ENCODE data around the gene OXTR.
"Not testable (repeated sequence)": the region's sequence is repeated elsewhere in the genome, so short reads cannot be mapped to it uniquely, and the experiment has no call there.

The OXTR gene

DNA sequence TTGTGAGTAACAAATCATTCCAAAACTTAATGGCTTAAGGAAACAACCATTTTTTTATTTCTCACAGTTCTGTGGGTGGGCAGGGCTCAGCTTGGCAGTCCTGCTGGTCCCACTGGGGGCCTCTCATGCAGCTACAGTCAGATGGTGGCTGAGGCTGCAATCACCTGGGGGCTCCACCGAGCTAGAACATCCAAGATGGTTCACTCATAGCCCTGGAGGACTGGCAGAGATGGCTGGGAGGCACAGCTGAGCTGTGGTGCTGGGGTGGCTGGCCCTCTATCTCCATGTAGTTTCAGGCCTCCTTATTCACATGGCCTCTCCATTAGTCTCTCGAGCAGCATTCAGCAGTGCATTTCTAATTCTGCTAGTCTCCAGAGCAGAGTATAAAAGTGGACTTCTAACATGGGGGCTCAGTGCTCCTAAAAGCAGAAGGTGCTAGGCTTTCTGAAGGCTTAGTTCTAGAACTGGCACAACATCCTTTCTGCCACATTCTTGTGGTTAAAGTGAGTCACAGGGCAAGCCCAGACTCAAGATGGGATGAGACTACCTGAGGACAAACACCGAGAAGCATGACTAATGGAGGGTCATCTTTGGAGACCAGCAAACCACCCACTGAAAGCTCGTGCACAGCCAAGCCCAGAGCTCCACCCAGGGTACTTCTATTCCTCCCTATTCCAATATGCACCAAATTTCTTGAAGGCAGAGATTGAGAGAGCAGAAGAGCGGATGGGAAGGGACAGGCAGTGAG, 29.5 kb downstream of the OXTR start:
- no peak for FAIRE-seq

DNA sequence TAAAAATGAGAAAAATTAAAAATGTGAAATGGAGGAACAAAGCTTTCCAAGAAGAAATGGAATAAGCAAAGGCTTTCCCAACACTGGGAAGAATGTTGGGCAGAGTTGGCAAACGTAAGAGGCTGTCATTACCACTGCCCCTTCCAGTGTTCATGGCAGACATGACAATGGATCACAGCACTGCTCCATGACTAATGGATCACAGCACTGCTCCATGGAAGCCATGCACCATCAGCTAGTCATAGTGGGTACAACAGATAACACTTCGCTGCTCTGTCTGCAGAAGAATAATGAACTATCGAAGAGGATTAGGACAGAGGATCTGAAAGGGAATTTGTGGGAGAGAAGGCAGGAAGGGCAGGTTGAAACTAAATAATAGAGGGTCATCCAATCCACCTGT, 30.8 kb downstream of the OXTR start:
- FAIRE-seq: no peak

DNA sequence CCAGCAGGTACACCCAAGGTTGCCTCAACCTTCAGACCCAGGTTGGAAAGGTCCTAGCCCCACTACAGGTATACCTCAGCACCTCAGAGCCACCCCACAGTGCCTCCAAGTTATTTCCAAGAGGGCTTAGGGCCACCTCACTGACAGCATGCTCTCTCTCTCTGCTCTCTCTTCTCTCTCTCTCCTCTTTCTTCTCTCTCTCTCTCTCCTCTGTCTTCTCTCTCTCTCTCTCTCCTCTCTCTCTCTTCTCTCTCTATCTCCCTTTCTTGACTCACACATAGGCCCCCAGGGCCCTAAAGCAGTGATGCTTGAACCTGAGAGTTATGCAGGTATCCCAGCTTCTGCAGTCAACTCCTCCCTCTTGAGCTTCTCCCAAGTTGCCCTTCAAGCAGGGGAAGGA, 31.6 kb downstream of the OXTR start:
- no peak for FAIRE-seq

DNA sequence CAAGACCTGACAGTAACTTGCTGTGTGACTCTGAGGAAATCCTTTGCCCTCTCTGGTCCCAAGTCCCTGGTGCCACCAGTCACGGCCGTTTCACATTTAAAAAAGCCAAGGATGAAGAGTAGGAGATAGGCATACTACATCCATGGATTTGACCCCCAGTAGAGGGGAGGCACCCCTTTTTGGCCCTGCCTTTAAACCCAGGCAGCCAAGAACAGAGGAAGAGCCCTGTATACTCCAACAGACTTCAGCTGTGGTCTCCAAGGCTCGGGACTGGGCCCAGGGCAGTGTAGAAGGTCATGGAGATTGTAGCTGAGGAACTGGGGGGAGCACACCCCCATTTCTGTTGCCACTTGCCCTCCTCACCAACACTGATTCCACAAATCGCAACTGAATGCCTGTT, 32.1 kb downstream of the OXTR start:
- no peak for FAIRE-seq

DNA sequence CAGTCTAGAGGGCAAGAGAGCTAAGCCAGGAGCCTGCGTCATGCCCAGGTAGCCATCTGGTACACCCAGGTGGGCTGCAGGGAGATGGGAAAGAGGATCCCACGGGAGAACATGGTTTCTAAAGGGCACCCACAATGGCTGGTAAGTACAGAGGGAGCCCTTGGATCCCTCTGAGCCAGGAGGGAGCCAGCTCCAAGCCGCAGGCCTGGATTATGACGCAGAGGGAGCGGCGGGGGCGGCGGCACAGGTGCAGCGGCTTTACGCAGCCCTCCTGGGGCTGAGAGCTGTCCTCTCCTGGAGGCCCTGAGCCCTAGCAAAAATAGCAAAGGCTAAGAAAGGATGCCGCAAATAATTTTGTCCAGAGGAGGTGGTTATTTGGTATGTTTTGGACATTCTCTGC, 33.0 kb downstream of the OXTR start:
- FAIRE-seq: no peak

DNA sequence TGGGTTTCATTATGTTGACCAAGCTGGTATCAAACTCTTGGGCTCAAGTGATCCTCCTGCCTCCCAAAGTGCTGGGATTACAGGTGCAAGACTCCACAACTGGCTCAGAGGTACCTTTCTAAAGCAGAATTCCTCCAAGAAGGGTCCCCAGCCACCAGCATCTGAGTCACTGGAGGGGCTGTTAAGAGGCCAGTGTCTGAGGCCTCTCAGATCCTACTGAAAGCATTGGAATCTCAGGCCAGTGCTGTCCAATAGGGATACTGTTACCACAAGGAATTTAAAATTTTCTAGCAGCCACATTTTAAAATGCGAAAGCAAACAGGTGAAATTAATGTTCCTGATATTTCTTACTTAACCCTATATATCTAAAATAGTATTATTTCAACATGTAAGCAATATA, 34.5 kb downstream of the OXTR start:
- no peak for FAIRE-seq

DNA sequence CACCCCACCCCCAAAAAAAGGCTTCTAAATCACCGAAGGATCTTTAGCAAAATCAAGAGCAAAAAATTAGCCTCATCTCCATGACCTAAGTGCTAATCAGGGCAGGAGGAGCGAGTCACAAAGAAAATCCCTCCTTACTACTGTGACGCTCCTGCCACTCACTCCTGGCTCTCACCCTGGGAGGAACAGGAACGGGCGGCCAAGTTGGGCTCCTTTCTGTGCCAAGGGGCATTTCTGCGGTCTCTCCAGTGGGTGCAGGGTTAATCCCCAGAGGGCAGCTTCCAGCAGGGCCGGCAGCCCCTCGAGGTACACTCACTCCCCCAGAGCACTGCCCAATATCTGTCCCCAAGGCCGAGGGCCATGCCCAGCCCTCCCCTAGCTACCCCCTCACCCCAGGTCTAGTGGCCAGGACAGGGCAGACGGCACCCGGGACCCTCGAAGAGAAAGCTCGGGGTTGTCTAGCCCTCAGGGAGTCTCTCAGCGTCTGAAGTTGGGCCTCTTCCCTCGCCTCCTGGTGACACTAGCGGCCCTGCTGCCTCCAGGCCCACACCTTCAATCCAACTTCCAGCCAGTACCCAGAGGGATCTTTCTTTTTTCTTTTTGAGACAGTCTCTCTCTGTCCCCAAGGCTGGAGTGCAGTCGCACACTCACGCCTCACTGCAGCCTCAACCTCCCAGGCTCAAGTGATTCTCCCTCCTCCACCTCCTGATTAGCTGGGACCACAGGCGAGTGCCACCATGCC, 35.1 kb downstream of the OXTR start:
- FAIRE-seq: no peak

DNA sequence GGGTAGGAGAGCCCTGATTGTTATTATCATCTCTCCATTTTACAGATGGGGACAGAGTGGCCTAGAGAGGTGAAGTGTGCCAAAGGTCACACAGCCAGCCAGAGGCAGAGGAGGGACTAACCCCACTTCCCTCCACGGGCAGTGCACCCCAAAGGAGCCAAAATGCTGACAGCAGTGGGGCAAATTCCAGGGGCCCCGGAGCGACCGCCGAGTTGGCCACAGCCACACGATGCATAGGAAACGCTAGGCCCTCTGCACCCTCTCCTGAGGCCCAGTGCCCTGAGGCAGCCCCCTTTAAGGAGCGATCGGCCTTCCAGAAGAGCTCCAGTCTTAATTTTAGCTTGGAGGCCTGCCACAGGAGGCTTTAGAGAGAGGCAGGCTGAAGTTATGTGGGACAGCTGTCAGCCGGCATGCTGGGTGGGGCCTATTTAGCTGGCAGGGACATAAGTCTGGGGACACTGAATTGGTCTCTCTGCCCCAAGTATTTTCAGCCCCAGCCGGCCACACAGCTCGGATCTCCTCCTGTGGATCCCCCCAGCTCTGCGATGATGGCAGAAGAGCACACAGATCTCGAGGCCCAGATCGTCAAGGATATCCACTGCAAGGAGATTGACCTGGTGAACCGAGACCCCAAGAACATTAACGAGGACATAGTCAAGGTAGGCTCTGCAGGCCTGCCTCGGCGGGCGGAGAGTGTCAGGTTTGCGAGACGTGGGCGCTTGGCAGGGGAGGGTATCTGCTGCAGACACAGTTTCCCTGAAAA, 35.9 kb downstream of the OXTR start, which contains the start of gene CAV3:
TSS of gene CAV3 (plus strand) at position 471 of the 763 bp plus-strand sequence. CDS start at position 546, 75 bp downstream.
- FAIRE-seq: no peak

DNA sequence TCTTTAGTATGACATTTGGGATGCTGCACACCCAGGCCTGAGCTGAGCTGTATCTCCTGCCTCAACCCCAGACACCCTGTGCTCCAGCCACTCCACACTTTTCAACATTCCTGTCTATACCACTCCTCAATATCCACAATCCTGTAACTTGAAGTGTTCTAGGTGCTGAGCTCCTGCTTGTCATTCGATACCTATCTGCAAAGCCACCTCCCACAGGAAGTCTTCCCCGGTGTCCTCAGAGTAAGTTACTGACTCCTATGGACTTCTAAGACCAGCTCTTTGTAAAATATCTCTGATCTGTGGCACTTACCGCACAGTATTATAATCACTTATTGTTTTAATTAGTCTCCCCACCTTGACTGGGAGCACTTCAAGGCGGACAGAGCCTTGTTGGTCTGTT, 37.0 kb downstream of the OXTR start:
- FAIRE-seq: no peak

DNA sequence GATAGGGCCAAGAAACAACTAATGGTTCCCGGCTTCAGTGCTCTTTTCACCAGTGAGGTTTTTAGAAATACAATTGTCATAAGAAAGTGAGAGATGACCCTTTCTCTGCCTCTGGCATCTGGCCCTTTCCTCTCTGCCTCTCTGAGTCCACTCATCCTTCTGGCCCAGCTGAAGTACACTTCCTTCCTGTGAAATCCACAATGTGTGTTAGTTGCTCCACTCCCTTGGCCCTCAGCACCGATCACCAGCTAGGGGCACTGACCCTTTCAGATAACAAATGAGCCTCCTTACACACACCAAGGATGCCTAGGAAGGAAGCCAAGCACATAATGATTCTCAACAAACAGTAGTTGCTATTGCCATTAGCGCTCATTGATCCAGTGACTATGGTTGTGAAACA, 38.8 kb downstream of the OXTR start:
- no peak for FAIRE-seq

DNA sequence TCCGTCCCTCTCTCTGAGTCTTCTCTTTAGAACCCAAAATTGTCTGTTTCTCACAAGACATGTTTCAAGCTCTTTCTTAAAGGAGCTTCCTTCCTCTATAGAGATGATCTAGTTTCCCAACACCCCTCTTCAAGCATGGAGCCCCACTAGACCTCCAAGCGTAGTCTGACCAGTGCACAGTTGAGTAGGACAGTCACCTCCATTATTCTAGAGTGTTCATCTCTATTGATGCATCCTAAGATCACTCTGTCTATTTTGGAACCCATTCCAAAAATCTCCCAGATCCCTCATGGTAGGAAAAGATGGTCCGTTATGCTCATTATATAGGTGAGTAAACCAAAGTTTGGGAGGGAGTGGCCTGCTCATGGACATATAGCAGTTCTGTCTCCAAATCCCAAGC, 39.9 kb downstream of the OXTR start:
- no peak for FAIRE-seq

DNA sequence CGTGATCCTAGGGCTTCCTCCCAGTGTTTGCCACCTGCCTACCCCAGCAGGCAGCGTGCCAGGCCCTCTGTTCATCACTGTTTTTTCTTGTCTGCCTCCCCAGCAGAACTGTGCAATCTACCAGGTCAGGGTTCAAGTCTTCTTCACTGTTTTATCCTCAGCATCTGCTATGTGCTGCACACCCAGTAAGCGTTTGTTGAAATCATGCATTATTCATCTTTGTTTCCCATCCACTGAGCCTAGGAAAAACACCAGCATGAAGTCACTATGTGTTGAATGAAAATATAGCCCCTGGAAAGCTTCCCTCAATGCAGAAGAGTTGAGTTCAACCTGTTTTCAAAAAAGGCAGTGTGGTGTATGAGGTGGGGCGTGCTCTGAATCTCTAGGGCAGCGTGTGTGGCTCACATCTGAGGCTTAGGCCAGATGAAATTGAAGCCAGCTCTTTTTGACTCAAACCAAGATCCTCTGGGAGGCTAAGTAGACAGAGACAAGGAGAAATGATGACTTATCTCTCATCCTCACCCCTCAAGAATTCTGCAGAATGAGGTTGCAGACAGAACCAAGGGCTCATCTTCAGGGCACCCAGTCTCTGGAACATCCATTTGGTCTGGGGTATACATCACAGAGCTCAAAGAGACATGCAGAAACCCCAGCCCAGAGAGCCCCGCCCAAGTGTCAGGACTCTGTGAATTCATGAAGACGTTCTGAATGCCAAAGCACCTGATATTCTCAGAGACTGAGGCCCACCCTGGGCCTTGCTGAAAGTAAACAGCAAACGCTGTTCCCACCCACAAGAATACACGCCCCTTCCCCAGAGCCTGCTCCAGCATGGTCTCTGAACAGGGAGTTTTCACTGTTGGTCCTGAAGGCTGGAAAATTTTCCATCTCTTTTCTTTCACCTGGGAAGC, 41.6 kb downstream of the OXTR start:
- no peak for FAIRE-seq

DNA sequence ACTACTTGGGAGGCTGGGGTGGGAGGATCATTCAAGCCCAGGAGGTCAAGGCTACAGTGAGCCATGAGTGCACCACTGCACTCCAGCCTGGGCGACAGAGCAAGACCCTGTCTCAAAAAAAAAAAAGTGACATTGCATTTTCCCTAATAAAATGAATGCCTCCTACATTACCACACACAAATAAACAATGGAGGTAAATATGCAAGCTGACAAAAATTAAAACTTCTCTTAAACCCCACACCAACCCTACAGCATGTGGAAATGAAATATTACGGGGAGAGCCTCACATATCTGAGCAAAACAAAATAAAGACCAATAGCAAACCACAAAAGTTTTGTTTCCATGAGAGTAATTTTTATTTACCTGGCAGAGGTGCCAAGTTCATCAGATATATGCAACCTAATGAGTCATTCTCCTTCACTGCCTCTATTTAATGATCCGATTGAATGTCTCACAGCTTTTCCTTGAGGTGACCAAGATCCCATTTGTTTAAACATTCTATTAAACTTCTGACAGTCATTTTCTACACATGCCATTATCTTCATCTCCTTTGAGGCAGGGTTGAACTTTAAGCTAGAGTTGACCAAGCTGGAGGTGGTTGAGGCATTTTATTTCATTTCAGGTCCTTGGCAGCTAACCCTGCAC, 45.2 kb downstream of the OXTR start:
- FAIRE-seq: no peak

DNA sequence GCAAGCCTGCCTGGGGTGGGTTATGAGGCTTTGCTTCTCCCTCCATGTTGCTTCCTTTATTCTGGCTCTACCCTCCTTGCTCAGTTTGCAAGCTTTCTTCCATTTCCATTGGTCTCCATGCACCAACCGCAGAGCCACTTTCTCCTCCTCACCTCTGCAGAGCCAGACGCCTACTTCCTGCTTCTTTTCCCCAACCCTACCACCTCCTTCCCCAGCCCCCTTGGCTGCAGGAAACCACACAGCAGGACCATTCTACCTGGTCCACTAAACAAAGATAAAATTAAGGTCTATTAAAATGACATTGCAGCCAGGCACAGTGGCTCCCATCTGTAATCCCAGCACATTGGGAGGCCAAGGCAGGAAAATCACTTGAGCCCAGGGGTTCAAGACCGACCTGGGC, 45.8 kb downstream of the OXTR start:
- no peak for FAIRE-seq

DNA sequence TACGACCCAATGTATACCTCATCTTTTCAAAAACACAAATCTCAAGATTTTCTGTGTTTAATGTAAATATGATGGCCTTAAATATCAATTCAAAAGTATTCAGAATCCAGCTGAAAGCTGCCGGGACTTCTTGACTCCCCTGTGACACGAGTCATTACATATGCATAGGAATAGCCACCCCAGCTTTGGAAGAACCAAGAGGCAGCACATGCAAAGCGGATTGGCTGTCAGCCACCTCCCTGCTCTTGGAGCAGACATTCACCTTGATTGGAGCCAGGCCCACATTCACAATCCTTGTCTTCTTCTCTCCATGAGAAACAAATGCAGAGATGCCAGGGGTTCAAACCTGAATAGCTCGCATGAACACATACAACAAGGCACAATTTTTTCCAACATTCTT, 46.6 kb downstream of the OXTR start:
- no peak for FAIRE-seq

DNA sequence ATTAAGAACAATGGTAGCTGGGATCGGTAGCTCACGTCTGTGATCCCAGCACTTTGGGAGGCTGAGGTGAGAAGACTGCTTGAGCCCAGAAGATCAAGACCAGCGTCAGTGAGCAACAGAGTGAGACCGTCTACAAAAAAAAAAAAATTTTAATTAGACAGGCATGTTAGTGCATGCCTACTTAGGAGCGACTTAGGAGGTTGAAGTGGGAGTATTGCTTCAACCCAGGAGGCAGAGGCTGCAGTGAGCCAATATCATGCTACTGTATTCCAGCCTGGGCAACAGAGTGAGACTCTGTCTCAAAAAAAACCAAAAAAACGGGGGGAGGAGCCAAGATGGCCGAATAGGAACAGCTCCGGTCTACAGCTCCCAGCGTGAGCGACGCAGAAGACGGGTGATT, 53.7 kb downstream of the OXTR start:
- FAIRE-seq: not testable (repeated sequence)

DNA sequence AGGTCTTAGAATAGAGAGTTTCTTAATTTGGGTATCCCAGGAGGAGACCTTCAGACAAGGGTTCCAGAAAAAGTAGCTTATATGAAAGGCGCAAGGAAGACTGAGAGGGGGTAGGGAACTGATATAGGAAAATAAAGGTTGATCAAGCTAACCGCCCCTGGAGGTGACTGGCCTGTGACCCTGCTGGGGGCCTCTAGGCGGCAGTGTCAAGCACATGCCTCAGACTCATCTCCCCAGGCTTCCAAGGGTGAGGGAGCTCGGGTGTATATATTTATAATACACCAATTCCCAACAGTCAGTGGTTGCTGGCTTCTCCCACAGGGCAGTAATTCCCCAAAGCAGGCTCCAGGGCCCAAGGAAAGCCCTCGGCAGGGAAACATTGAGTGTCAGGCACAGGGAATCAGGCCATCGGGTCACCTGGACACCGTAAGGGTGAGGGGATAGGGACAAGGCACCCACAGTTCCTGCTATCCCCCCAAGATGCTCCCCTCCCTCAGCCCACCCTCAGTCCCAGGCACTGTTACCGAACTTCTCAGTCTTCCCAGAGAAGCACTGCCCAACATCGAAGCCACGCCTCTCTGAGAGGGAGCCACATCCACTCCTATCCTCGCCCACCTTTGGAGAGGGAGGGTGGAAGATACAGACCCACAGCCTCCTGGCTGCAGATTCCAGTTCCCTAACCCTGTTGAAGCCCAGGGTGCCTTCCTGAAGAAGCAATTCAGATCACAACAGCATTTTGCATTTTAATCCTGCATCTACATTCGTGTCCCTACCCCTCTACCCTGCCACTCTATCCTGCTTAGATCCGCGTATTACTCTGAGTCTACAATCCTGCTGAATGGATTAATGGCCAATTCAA, 55.3 kb downstream of the OXTR start:
- no peak for FAIRE-seq

DNA sequence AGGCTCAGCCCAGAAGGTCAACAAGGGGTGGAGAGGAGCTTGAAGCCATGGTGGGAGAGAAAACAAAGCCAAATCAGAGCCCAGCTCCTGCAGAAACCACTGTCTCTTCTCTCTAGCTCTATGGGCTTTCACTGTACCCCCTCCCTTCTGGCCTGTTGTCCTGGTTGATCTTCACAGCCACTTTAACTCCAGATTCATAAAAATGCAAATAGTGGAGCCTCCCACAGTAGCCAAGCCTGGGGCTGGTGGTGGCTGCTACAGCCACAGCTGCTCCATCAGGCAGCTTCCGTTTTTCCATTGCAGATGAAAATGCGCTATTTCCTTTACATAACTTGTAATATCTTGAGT, 56.5 kb downstream of the OXTR start:
- FAIRE-seq: no peak

DNA sequence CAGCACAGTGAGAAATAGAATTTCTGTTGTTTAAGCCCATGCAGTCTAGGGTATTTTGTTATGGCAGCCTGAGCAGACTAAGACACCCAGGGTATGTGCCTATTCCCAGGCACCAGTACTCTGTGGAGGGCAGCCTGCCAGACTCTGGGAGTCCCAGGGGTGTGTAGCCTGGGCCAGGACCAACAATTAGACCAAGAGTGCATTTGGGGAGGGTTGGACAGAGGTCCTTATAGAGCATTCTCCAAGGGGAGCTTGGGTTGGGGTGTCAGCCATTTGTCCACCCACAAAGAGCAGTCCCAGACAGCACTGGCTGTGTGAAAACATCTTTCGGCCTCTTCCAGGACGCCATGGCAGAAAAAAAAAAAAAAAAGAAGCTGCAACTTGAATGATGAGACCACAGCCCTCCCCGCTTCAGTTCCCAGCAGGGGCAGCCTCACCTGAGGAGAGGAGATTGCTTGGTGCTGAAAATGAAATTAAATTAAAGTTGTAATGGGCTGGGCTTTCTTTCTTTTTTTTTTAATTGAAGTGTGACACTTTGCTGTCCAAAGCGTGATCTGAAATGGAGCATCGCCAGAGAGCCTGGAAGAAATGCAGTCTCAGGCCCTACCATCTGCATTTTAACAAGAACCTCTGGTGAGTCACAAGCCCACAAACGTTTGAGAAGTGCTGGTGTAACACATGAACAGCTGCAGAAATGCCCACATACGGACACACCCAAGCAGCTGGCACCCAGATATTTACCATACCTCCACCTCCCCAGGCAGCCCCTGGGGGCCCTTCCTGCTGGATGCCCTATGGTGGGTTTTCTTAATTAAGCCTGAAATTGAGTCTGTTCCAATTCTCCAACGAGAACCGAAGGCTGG, 57.1 kb downstream of the OXTR start:
- FAIRE-seq: no peak
